WTC11 (cell line): Measurements from ENCODE around the gene TMF1.

Experiments
- CREB1 ChIP-seq: sonication (generic); formaldehyde crosslinking; IDR thresholded peaks from 2 replicates; pipeline ENCODE4 v1.8.0; 2023; ENCODE audit warnings: mild to moderate bottlenecking, missing genetic modification reagents
- ELF4 ChIP-seq: sonication (generic); formaldehyde crosslinking; IDR thresholded peaks from 2 replicates; pipeline ENCODE4 v1.8.1; 2022; ENCODE audit warnings: low read depth, mild to moderate bottlenecking, moderate library complexity, missing genetic modification reagents
- GABPB1 ChIP-seq: sonication (generic); formaldehyde crosslinking; IDR thresholded peaks from 2 replicates; pipeline ENCODE4 v1.8.1; 2023; ENCODE audit warnings: mild to moderate bottlenecking, missing genetic modification reagents
- MXD4 ChIP-seq: fragments of 250-450 bp; sonication (Bioruptor Pico); IDR thresholded peaks from 2 replicates; pipeline ENCODE4 v1.8.0; 2021; ENCODE audit warnings: mild to moderate bottlenecking, moderate library complexity, borderline replicate concordance
- SMAD3 ChIP-seq: sonication (generic); formaldehyde crosslinking; IDR thresholded peaks from 2 replicates; pipeline ENCODE4 v1.8.0; 2022; ENCODE audit warnings: missing genetic modification reagents, mild to moderate bottlenecking, borderline replicate concordance
- ZNF121 ChIP-seq: sonication (generic); formaldehyde crosslinking; IDR thresholded peaks from 2 replicates; pipeline ENCODE4 v1.8.0; 2023; ENCODE audit warnings: missing genetic modification reagents
- ZNF416 ChIP-seq: fragments of 250-450 bp; sonication (Bioruptor Pico); IDR thresholded peaks from 2 replicates; pipeline ENCODE4 v1.9.0; 2021; ENCODE audit warnings: mild to moderate bottlenecking, inconsistent platforms
- TF ChIP-seq, protein P1 (sequence below): fragments of 200-600 bp; IDR thresholded peaks from 2 replicates; pipeline ENCODE4 v1.8.0; 2022; ENCODE audit warnings: antibody characterized with exemption
- TF ChIP-seq, protein P2 (sequence below): sonication (generic); formaldehyde crosslinking; IDR thresholded peaks from 2 replicates; pipeline ENCODE4 v1.8.0; 2022; ENCODE audit warnings: mild to moderate bottlenecking, missing genetic modification reagents
- TF ChIP-seq, protein P3 (sequence below): sonication (generic); formaldehyde crosslinking; IDR thresholded peaks from 2 replicates; pipeline ENCODE4 v1.8.0; 2022; ENCODE audit warnings: missing genetic modification reagents
- TF ChIP-seq, protein P4 (sequence below): sonication (generic); formaldehyde crosslinking; IDR thresholded peaks from 2 replicates; pipeline ENCODE4 v1.8.1; 2023; ENCODE audit warnings: mild to moderate bottlenecking, missing genetic modification reagents

DNA sequence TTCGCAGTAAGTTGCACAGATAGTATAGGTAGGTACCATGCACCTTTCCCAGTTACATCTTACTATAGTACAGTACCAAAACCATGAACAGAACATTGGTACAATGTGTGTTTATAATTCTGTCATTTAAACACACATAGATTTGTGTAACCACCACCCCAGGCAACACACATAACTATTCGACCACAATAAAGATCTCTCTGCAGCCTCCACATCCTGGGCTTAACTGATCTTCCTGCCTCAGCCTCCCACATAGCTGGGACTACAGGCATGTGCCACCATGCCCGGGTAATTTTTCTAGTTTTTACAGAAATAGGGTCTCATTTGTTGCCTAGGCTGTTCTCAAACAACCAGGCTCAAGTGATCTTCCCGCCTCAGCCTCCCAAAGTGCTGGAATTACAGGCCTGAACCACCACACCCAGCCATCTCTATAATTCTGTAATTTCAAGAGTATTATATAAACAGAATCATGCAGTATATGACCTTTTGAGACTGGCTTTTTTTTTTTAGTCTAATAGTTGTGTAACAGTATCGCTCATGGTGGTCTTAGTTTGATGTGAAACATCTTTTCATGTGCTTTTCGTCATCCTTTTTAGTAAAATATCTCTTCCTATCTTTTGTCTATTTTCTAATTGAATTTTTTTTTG is 13.3 kb upstream of the TMF1 start:
- TF ChIP-seq, protein P1, sequence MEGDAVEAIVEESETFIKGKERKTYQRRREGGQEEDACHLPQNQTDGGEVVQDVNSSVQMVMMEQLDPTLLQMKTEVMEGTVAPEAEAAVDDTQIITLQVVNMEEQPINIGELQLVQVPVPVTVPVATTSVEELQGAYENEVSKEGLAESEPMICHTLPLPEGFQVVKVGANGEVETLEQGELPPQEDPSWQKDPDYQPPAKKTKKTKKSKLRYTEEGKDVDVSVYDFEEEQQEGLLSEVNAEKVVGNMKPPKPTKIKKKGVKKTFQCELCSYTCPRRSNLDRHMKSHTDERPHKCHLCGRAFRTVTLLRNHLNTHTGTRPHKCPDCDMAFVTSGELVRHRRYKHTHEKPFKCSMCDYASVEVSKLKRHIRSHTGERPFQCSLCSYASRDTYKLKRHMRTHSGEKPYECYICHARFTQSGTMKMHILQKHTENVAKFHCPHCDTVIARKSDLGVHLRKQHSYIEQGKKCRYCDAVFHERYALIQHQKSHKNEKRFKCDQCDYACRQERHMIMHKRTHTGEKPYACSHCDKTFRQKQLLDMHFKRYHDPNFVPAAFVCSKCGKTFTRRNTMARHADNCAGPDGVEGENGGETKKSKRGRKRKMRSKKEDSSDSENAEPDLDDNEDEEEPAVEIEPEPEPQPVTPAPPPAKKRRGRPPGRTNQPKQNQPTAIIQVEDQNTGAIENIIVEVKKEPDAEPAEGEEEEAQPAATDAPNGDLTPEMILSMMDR: no peak
- TF ChIP-seq GABPB1 (CRISPR knock-in tag) (no peak), ZNF121 (CRISPR knock-in tag) (no peak), MXD4 (CRISPR knock-in tag) (no peak), CREB1 (CRISPR knock-in tag) (no peak), ELF4 (no peak), ZNF416 (CRISPR knock-in tag) (no peak), SMAD3 (CRISPR knock-in tag) (no peak)
- TF ChIP-seq, protein P2, sequence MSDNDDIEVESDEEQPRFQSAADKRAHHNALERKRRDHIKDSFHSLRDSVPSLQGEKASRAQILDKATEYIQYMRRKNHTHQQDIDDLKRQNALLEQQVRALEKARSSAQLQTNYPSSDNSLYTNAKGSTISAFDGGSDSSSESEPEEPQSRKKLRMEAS (CRISPR knock-in tag): no peak
- TF ChIP-seq, protein P3, sequence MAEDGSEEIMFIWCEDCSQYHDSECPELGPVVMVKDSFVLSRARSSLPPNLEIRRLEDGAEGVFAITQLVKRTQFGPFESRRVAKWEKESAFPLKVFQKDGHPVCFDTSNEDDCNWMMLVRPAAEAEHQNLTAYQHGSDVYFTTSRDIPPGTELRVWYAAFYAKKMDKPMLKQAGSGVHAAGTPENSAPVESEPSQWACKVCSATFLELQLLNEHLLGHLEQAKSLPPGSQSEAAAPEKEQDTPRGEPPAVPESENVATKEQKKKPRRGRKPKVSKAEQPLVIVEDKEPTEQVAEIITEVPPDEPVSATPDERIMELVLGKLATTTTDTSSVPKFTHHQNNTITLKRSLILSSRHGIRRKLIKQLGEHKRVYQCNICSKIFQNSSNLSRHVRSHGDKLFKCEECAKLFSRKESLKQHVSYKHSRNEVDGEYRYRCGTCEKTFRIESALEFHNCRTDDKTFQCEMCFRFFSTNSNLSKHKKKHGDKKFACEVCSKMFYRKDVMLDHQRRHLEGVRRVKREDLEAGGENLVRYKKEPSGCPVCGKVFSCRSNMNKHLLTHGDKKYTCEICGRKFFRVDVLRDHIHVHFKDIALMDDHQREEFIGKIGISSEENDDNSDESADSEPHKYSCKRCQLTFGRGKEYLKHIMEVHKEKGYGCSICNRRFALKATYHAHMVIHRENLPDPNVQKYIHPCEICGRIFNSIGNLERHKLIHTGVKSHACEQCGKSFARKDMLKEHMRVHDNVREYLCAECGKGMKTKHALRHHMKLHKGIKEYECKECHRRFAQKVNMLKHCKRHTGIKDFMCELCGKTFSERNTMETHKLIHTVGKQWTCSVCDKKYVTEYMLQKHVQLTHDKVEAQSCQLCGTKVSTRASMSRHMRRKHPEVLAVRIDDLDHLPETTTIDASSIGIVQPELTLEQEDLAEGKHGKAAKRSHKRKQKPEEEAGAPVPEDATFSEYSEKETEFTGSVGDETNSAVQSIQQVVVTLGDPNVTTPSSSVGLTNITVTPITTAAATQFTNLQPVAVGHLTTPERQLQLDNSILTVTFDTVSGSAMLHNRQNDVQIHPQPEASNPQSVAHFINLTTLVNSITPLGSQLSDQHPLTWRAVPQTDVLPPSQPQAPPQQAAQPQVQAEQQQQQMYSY (CRISPR knock-in tag): no peak
- TF ChIP-seq, protein P4, sequence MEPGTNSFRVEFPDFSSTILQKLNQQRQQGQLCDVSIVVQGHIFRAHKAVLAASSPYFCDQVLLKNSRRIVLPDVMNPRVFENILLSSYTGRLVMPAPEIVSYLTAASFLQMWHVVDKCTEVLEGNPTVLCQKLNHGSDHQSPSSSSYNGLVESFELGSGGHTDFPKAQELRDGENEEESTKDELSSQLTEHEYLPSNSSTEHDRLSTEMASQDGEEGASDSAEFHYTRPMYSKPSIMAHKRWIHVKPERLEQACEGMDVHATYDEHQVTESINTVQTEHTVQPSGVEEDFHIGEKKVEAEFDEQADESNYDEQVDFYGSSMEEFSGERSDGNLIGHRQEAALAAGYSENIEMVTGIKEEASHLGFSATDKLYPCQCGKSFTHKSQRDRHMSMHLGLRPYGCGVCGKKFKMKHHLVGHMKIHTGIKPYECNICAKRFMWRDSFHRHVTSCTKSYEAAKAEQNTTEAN (CRISPR knock-in tag): no peak
